ENCODE results near the gene POLR1A.

POLR1A gene

DNA sequence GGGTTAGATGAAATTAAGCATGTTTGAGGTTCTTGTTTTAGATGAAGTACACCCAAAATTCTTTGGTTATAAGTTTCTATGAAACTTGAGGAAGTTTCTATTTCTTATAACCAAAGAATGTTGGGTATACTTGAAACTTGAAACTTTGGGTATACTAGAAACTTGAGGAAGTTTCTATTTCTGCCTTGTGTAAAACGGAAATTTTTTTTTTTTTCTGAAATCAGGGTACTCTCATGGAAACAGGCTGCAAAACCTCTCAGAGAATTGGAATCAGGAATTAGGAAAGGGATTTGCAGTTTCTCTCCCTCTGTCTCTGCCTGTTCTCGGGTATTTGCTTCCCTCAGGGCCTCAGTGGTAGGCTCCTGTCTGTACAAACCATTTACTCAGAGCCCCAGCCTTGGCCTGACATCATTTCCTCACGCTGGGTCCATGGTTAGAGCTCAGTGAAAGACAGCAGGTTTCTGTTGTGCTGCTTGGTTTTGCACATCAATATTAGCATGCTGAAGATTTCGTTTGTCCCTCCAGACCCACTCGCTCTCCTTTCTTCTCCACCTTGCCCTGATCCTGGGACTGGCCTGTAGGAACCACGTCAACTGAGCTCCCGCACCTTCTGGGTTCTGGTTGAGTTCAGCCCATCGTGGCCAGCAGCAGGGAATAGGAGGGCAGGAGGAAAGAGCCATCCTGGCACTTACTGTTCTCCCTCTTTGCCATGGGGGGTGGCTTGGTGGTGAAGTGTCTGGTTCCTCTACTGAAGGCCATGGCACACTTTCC is 106.4 kb downstream of the POLR1A start:
- H3K4me3 ChIP-seq (ENCODE audit: low read depth in 1 of 2, low read length in 2 of 2): no peak overlapping the region
- H3K9ac ChIP-seq (ENCODE audit: low read depth, low read length): no peak overlapping the region
- H3K27ac ChIP-seq (ENCODE audit: low read length): peak overlapping the region; percentile 11; the same call in 1 of the 2 replicates

DNA sequence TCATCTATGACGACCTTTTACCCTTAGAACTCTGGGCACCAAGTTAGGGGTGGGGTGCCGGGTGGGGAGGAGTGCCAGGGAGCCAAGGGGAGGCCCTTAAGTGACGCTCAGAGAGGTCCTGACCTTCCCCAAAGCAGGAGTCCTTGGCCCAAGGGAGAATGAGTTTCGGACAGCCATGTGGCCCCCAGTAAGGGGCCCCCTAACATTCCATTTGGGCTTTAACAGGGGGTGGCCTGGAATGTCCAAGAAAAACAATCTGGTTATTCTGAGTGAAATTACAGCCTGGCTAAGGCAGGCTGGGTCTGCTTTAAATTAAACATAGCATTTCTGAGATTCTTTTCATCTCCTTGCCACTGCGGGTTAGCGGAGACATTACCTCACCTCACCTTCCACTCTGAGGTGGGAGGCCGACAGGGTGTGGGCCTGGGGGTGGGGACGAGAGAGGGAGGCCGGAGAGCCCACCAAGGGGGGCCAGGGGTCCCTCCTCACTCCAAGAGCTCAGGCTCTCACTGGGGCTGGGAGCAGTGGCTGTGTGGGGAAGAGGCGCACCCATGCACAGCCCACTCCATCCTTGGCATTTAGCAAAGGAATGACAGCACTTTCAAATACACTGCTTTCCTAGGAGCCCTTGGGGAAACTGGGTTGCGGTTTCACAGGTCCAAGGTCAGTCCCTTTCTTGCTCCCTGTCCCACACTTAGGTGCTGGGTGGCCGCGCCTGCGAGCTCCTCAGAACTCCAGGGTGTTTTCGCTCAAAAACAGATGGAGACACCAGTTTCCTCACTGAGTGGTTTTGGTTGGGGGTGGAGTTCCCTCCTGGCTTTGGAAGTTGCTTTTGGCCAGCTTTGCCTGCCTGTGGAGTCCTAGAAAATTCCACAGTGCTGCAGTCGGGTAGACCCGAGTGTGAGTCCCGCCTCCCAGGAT is 107.4 kb downstream of the POLR1A start:
- Histone ChIP-seq H3K36me3 (ENCODE audit: insufficient read depth, low read length) (no peaks in the 10 kb centered on the region), H3K4me2 (ENCODE audit: insufficient read depth, low read length) (no peak overlapping the region), H3K4me3 (ENCODE audit: low read depth in 1 of 2, low read length in 2 of 2) (no peak overlapping the region), H3K27me3 (ENCODE audit: insufficient read depth, low read length, poor library complexity) (no peaks in the 10 kb centered on the region), H4K20me1 (ENCODE audit: insufficient read depth, low read length) (no peaks in the 10 kb centered on the region), H3K79me2 (ENCODE audit: insufficient read depth, low read length) (no peaks in the 10 kb centered on the region), H3K9me3 (ENCODE audit: insufficient read depth, low read length, severe bottlenecking) (no peaks in the 10 kb centered on the region), H3K27ac (ENCODE audit: low read length) (no peak overlapping the region), H3K9ac (ENCODE audit: low read depth, low read length) (no peak overlapping the region), H2AFZ (ENCODE audit: low read depth, low read length) (no peak overlapping the region), H3K4me1 (ENCODE audit: insufficient read depth, low read length) (peaks cover 10% of the 10 kb centered on the region)
- TF ChIP-seq, protein P1, sequence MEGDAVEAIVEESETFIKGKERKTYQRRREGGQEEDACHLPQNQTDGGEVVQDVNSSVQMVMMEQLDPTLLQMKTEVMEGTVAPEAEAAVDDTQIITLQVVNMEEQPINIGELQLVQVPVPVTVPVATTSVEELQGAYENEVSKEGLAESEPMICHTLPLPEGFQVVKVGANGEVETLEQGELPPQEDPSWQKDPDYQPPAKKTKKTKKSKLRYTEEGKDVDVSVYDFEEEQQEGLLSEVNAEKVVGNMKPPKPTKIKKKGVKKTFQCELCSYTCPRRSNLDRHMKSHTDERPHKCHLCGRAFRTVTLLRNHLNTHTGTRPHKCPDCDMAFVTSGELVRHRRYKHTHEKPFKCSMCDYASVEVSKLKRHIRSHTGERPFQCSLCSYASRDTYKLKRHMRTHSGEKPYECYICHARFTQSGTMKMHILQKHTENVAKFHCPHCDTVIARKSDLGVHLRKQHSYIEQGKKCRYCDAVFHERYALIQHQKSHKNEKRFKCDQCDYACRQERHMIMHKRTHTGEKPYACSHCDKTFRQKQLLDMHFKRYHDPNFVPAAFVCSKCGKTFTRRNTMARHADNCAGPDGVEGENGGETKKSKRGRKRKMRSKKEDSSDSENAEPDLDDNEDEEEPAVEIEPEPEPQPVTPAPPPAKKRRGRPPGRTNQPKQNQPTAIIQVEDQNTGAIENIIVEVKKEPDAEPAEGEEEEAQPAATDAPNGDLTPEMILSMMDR (IDR thresholded peaks at IDR 0.05; ENCODE audit: borderline replicate concordance, extremely low read depth, low read length, poor library complexity, severe bottlenecking): no peak
- TF ChIP-seq EZH2 (IDR thresholded peaks at IDR 0.05; ENCODE audit: borderline replicate concordance, low read depth, low read length, severe bottlenecking): no peak
- DNase-seq: no peak
- no peak for ATAC-seq (ENCODE audit: insufficient read depth, low read depth)

More for the DNA sequence above, 106.4 kb downstream of the POLR1A start:
- no peaks in the 10 kb centered on the region for H4K20me1 ChIP-seq (ENCODE audit: insufficient read depth, low read length)
- H3K79me2 ChIP-seq (ENCODE audit: insufficient read depth, low read length): no peaks in the 10 kb centered on the region
- H2AFZ ChIP-seq (ENCODE audit: low read depth, low read length): peak overlapping the region; percentile 51; the same call in 1 of the 2 replicates
- H3K9me3 ChIP-seq (ENCODE audit: insufficient read depth, low read length, severe bottlenecking): no peaks in the 10 kb centered on the region
- ATAC-seq (ENCODE audit: insufficient read depth, low read depth): peak; percentile 58; the same call in 1 of the 3 replicates
- no peak overlapping the region for H3K4me2 ChIP-seq (ENCODE audit: insufficient read depth, low read length)
- TF ChIP-seq, protein P1 (IDR thresholded peaks at IDR 0.05; ENCODE audit: borderline replicate concordance, extremely low read depth, low read length, poor library complexity, severe bottlenecking): no peak
- no peak for TF ChIP-seq EZH2 (IDR thresholded peaks at IDR 0.05; ENCODE audit: borderline replicate concordance, low read depth, low read length, severe bottlenecking)
- H3K36me3 ChIP-seq (ENCODE audit: insufficient read depth, low read length): no peaks in the 10 kb centered on the region
- H3K4me1 ChIP-seq (ENCODE audit: insufficient read depth, low read length): peaks cover 7% of the 10 kb centered on the region
- H3K27me3 ChIP-seq (ENCODE audit: insufficient read depth, low read length, poor library complexity): no peaks in the 10 kb centered on the region
- DNase-seq: no peak

DNA sequence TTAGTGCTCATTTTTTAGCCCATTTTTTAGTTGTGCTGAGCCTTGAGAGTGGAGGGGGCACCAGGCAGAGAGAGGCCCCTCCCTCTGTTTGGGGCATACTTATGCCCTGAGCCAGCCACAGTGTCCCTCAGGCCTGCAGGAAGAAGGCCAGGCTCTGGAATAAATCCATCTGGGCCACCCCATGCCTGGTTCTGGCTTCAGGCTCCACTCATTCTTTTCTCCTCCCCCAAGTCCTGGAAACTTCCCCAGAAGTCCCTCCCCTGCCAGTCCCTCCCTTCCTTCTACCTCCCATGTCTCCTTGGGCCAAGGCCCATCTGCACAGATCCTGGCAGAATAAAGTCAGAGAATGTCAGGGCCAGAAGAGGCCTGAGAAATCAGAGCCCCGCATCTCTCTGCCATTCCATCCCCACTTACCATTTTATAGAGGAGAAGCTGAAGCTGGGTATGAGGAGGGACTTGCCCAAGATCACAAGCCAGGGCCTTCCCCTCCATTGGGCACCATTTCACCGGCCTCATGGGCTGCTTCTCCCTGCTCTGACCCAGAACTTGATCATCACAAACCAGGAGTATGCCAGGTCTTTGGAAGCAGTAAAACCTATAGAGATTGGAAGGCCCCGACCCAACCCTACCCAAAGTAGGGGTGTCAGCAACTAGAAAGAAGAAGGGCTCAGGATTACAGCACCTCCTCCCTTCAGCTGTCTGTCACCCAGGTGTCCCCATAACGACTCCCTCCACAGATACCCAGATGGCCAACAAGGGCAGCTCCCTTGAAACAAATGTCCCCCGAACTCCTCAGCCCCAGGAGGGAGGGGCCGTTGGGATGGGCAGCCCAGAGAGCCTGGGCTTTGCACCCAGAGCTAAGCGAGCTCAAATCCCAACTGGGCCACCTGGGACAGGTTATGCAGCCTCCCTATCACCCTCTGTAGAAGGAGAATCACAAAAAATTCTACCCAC is 108.4 kb downstream of the POLR1A start:
- Histone ChIP-seq H3K4me1 (ENCODE audit: insufficient read depth, low read length) (peaks cover 10% of the 10 kb centered on the region), H3K9me3 (ENCODE audit: insufficient read depth, low read length, severe bottlenecking) (no peaks in the 10 kb centered on the region), H3K79me2 (ENCODE audit: insufficient read depth, low read length) (no peaks in the 10 kb centered on the region), H4K20me1 (ENCODE audit: insufficient read depth, low read length) (no peaks in the 10 kb centered on the region), H3K4me3 (ENCODE audit: low read depth in 1 of 2, low read length in 2 of 2) (no peak overlapping the region), H3K36me3 (ENCODE audit: insufficient read depth, low read length) (no peaks in the 10 kb centered on the region), H3K4me2 (ENCODE audit: insufficient read depth, low read length) (no peak overlapping the region), H3K27ac (ENCODE audit: low read length) (no peak overlapping the region), H3K9ac (ENCODE audit: low read depth, low read length) (no peak overlapping the region), H3K27me3 (ENCODE audit: insufficient read depth, low read length, poor library complexity) (no peaks in the 10 kb centered on the region), H2AFZ (ENCODE audit: low read depth, low read length) (no peak overlapping the region)
- ATAC-seq (ENCODE audit: insufficient read depth, low read depth): no peak
- no peak for DNase-seq
- TF ChIP-seq, protein P1 (IDR thresholded peaks at IDR 0.05; ENCODE audit: borderline replicate concordance, extremely low read depth, low read length, poor library complexity, severe bottlenecking): no peak
- no peak for TF ChIP-seq EZH2 (IDR thresholded peaks at IDR 0.05; ENCODE audit: borderline replicate concordance, low read depth, low read length, severe bottlenecking)

Data from DND-41 (cell line).